Fibroblast of skin of scalp (primary cell): Measurements from ENCODE around the gene TAMALIN.

Experiments used
- DNase-seq: peaks from one replicate; pipeline ENCODE4 v3.0.0-alpha.2; 2013

The TAMALIN gene

DNA sequence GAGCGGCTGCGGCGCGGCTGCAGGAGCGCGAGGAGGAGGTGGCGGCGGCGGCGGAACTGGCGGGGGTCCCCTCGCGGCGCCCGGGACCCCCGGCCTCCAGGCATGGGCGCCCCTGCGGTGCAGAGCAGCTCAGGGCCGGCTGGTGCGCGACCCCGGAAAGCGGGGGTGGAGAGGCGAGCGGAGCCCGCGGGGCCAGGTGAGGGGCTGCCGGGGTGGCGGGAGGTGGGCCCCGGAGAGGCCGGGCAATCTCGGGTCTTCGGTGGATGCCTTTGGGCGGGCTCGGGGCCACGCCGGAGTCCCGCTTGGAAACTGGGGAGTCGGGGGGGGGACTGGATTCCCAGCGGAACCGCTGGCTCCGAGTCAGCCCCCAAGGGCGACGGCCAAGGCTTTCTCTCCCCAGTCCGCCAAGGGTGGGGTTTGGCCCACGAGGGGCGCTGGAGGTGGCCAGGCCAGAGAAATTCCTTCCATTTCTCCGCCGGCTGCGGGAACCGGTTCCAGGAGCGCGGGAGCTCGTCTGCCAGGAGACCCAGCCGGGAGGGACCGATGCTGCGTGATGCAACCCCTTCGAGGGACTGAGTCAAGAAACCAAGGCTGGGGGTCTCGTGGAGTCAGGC, 30.6 kb downstream of the TAMALIN start:
- DNase-seq: peak; percentile 46

DNA sequence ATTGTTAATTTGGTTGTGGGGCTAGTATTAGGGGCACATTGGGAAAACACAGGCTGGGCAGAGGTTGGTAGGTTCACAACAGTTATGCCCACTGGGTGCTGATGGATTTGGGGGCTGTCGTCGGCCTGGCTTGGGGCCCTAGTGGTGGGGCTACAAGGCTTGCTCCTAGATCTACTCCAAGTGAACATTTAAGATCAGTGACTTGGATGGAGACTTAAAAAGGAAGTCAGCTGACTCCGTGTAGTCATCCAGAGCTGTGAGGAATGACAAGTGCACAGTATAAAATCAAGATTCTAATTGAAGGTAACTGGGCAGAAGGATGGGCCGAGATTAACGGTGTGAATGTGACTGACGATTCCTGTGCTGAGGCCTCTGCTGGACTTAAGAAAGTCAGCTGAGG, 31.7 kb downstream of the TAMALIN start:
- DNase-seq: no peak

DNA sequence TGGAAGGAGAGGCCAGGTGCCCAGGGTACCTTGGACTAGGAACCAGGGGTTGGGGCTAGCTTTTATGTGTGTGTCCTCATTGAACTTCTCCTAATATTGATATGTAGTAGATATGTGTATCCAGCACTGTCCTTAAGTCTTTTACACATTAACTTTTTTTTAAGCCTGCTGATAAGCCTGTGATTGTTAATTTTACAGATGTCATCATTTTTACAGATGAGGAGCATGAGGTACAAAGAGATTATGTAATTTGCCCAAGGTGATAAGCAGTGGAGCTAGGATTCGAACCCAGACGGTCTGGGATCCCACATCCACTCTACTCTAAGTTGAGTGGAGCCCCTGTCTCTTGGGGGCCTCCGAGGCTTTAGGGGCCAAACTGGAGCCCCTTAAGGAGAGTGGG, 34.3 kb downstream of the TAMALIN start:
- DNase-seq: no peak

DNA sequence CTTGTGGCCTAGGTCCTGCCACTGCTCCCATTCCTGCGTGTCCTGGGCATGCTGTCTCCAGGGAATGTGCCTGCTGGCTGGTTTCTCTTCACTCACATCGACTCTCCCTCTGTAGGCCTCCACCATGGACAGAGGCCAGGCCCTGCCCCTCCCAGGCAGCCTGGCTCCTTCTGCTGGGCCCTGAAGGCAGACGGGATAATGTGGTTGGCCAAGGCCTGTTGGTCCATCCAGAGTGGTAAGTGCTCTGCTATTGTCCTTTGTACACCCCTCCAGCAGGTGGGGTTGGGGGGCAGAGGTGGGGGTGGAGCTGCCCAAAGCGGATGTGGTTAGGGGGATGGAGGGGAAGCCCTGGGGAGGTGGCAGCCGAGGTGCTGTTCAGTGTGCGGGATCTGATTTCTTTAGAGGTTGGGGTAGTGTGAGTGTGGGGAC, 35.0 kb downstream of the TAMALIN start:
- DNase-seq: no peak

DNA sequence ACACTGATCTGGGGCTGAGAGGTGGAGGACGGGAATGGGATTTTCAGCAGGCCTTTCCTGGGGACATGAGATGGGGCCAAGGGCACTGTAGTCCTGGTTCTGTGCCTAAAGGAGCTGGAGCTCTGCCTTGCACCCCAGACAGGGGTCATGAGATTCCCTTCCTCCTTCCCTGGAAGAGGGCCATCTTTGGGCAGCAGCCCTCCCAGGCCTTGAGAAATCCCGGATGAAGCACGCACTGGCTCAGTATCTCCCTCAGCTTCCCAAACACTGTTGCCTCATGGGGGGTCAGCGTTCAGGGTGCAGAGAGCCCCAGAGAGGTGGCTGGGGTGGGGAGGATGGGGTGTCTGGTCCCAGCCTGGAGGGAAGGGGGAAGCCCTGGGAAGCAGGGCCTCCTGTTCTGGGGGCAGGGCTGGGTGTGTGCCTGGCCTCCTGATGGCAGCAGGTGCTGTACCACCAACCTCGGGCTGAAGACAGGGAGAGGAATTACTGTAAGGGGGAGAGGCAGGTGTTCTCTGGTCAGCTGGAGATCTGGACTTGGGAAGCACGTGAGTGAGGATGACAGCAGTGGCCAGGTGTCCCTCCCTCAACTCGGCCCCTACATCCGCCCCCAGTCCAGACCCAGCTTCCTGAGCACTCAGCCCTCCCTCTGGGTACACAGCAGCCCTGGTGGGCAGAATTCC, 36.1 kb downstream of the TAMALIN start:
- no peak for DNase-seq

DNA sequence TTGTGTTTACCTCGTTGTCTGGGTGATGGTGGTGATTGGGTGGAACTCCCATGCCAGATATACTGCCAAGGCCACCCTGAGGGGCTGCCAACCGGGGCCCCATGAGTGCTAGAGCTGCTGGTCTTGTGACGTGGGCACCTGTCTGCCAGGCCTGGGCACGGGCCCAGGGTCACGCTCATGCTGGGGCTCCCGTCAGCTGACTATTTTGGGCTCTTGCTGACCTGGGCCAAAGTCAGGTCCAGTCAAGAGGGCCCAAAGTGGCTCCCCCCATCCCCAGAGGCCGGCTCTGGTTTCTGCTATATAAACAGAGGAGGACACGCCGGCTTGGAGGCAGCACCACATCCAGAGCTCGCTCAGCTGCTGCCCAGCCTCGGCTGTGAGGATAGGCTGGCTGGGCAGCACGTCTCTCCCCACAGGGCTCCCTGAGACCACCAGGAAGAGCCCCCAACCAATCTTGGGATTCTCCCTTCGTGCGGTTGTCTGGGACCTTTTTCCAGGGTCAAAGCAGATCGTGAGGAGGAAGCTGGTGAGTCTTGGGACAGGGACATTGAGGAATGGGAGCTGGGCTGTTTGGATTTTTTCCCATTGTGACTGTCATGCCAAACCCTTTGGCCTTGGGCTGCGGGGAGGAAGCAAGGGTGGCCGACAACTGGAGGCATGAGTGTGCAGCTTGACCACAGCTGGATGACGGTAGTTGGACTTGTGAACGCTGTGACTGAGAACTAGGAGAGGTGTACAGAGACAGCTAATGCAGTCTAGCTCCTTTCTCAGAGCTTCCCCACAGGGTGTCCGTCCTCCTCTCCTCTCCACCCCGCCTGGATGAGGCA, 36.9 kb downstream of the TAMALIN start:
- DNase-seq: no peak

DNA sequence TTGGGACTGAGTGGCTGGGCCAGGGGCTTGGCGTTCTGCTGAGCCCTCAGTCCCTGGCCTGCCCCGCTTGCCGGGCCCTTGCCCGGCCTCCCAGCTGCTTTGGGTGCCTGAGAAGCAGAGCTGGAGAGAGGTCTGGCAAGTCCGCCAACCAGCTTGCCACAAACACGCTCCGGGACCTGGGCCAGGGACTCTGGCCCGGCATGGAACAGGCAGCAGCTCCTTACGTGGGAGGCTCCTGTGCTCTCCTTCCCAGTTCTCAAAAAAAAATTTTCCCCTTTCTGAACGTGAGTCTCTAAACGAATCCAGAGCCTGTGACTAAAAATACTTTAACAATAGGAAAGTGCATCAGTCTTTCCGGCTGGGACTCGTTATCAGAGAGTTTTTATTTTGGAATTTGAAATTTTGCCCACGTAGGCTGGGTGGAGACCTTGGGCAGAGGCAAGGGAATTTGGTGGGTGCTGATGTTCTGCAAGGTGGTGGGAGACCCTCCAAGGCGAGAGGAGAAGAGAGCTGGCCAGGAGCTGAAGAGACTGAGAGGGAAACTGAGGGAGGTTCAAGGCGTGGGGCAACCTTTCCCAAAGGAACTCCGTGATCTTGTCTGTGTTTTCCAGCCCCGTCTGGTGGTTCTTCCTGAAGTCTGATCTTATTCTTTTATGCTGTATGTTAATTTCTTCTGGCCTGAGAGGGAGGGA, 37.7 kb downstream of the TAMALIN start:
- peak; percentile 58 for DNase-seq

DNA sequence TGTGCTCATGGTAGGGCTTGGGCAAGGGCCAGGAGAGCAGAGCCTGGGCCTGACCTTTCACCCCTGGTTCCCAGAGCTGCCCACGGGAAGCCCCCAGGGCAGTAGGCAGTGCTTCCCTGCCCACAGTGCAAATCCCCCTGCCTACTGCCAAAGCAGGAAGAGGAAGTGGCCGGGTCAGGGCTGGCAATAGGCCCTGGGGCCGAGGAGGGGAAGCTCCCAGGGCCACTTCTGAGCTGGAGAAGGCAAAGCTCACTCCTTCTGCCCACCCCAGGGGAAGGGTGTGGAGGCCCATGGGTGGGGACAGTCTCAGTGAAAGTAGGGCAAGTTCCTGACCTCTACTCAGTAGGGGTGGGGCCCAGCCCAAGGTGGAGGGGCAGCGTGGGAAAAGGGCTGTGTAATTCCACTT, 39.1 kb downstream of the TAMALIN start:
- DNase-seq: no peak

DNA sequence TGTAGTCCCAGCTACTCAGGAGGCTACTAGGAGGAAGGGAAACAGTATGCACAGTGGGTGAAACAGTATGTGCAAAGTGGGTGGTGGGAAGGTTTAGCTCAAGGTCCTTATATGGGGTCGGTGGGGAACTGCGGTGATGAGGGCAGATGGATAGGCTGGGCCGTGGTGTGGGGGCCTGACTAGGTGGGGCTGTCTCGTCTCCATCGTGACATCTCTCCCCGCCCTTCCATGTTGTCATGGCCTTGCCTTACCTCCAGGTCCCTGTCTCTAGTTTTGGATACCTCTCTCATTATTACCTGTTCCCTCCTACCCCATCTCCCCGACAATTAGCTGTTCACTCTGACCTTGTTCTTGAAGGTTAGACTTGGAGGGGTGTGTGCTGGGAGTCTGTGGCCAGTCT, 40.1 kb downstream of the TAMALIN start:
- no peak for DNase-seq

DNA sequence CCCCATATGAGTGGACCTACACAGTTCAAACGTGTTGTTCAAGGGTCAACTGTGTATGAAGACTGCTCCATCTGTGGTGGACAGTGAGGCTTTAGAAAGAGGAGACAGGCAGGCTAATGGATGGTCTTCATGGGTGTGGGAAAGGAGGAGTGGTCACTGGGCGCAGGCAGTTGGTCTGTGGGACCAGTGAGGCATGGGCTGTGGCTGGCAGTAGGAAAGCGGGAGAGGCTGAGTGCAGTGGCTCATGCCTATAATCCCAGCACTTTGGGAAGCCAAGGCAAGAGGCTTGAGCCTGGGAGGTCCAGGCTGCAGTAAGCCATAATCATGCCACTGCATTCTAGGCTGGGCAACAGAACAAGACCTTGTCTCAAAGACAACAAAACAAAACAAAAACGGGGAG, 42.5 kb downstream of the TAMALIN start:
- no peak for DNase-seq

DNA sequence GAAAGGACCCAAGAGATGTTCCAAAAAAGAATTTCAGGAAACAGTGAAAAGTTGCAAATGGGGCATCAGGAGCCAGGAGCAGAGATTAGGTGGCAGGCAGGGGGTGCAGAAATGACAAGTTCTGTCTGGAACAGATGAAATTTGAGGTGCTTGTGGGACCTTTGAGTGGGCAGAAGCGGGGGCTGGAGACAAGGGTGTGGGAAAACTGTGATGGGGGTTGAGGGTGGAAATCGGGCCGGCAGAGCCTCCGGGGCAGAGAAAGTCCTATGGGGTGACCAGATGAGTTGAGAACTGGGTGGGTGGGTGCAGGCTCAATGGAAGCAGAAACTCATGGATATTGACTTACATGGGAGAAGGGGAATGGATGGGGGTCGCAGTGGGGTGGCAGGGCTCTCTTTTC, 42.9 kb downstream of the TAMALIN start:
- no peak for DNase-seq

DNA sequence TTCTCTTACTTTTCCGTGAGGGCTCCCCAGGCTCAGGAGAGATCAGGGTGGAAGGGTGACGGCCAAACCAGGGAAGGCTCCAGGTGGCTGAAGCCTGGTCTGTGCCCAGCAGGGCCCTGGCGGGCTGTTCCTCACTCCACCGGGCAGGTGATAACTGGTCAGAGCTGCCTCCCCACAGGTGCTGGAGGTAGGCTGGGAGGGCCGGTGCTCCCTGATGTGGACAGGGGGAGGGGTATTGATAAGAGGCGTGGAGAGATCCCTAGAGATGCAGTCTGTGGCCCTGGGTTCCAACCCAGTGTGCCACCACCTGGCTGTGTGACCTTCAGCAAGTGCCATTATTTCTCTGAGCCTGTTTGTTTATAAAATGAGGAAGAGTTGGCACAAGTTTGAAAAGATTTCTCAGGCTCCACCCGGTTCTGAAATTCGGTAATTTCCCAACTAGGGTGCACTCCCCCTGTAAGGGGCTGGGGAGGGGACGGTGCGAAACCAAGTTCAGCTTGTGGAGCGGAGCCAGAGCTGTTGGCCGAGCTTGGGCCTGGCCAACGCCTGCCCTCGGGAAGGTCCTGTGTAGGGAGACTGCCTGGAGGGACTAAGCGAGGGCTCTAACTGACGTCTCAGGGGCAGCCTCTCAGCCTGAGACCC, 43.5 kb downstream of the TAMALIN start:
- DNase-seq: no peak

DNA sequence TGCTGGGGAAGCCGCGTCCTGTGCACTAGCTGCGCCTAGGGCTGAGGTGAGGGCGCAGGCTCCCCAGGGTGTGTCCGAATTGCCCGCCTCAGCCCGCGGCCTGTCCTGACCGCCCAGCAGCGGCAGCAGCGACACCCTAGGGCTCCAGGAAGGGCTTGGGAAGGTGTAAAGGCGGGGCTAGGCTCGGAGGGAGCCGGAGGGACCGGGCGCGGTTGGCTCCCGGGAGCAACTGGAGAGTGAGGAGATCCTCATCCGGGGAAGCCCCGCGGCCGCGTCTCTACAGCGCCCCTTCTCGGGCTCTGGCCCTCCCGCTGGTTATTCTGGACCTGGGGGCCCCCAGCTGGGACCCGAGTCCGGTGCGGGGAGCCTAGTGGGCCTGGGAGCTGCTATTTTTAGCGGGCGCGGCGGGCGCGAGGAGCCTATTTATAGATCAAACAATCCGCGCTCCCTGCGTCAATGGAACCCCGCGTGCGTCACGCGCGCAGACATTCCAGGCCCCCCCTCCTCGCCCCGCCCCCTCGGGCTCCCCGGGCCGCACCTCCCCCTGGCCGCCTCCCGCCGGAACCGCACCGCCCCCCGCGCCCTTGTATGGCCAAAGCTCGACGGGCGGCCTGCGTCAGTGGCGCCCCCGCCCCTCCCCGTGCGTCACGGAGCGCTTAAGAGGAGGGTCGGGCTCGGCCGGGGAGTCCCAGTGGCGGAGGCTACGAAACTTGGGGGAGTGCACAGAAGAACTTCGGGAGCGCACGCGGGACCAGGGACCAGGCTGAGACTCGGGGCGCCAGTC, 44.2 kb downstream of the TAMALIN start, which contains the start of gene NR4A1:
NR4A1 (plus strand) TSS at position 685 of the 784 bp plus-strand sequence. CDS start 2,887 bp downstream, outside the sequence.
- DNase-seq: peak; percentile 89

DNA sequence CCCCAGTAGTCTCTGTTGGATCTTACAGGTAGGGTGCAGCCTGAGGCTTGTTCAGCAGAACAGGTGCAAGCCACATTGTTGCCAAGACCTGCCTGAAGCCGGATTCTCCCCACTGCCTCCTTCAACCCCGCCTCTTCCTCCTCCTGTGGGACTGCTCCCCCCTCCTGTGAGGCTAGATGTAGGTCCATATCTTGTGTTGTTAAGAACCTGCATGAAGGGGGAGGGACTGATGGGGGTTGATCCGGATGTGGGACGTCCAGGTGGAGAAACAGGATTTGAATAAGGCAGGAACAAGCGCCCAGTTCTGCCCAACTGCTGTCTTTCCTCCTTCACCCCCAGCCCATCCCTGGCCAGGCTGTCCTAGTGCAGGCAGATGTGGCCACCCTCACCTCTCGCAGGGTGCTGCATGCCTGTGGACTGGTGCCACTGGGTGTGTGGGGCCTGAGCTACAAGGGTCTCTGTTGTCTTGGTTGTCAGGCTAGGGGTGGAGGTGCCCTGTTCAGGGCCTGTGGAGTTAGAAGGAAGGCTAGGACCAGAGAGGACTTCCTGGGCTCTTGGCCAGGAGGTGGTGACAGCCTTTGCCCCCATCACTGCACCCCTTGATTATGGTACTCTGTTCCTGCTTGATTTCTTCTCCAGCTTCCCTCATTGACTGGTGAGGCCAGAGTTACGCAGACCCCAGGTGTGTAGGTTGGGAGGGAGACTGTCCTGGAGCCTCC, 45.9 kb downstream of the TAMALIN start:
- DNase-seq: no peak

DNA sequence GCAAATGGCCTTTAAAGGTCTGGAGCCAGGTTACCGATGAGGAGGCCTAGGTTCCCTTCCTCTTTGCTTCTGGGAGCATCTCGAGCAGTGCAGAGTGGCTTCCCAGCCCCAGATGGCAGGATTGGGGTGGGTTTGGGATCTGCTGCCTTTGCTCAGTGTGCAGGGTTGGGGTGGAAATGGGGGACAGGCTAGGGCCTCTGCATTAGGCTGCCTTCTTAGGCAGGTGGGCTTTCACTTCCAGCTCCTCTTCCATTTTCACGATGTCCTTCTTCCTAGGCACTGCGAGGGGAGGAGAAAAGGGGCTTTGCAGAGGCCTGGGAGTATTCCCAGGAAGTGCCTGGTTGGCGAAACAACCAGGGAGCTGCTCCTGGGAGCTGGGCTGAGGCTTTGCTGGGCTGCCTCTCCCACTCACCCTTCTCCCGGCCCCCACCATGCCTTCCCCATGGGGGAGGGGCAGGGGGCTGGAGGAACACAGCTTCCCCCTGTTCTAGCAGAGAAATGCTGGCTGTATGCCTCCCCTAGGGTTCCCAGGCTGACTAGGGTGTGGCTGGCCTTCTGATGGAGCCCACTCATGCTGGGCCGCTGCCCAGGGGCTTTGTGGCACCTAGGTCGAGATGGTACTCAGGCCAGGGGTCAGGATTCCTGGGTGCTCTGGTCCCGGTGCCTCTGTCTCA, 46.9 kb downstream of the TAMALIN start:
- DNase-seq: no peak

DNA sequence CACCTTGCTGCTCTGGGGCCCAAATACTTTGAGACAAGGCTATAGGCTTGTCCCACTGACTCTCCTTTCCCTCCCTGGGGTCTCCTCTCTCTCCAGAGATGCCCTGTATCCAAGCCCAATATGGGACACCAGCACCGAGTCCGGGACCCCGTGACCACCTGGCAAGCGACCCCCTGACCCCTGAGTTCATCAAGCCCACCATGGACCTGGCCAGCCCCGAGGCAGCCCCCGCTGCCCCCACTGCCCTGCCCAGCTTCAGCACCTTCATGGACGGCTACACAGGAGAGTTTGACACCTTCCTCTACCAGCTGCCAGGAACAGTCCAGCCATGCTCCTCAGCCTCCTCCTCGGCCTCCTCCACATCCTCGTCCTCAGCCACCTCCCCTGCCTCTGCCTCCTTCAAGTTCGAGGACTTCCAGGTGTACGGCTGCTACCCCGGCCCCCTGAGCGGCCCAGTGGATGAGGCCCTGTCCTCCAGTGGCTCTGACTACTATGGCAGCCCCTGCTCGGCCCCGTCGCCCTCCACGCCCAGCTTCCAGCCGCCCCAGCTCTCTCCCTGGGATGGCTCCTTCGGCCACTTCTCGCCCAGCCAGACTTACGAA, 47.6 kb downstream of the TAMALIN start:
- DNase-seq: no peak

DNA sequence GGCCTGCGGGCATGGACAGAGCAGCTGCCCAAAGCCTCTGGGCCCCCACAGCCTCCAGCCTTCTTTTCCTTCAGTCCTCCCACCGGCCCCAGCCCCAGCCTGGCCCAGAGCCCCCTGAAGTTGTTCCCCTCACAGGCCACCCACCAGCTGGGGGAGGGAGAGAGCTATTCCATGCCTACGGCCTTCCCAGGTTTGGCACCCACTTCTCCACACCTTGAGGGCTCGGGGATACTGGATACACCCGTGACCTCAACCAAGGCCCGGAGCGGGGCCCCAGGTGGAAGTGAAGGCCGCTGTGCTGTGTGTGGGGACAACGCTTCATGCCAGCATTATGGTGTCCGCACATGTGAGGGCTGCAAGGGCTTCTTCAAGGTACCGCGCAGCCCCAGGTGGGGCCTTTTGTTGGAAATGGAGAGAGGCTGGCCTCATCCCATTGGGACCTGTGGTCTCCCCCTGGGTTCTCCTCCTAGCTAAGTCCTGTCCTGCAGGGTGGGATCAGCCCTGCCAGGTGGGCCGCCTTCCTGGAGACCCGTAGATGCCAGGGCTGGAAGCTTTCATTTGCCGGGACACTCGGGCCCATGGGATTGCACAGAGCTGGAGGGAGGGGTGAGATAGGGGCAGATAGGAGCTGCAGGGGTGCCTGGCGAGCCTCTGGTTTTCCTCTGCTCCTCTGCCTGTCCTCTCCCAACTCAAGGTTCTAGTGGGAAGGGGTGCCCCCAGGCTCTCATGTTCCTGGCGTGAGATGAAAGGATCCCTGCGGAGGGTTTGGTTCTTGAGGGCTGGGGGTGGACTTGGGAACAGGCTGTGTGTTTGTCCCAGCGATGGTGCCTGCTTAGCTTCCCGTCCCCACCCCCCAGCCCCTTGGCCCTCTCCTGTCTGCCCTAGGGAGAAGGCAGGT, 48.3 kb downstream of the TAMALIN start:
- DNase-seq: no peak
